HG02970 (cell line): ENCODE results near the gene SNX1.
"Not testable (repeated sequence)": the region's sequence is repeated elsewhere in the genome, so short reads cannot be mapped to it uniquely, and the experiment has no call there.

Experiments used
- ATAC-seq: cut with Tn5 transposase; IDR thresholded peaks from one replicate; pipeline ENCODE4 v1.9.1; 2021; ENCODE audit warnings: mild to moderate bottlenecking, moderate library complexity, moderate number of reproducible peaks; ENCODE audit not compliant: unreplicated experiment, low FRiP score

The SNX1 gene

GRCh38 chr15:64112073-64112772, 16.4 kb downstream of the SNX1 start:
- ATAC-seq = no peak

- no peak for ATAC-seq
These were observed 17.1 kb downstream of the SNX1 start for GRCh38 chr15:64112904-64113303.

- ATAC-seq = no peak
These were observed 22.1 kb downstream of the SNX1 start for GRCh38 chr15:64117759-64118487.

GRCh38 chr15:64120322-64120721, 24.5 kb downstream of the SNX1 start:
- ATAC-seq = not testable (repeated sequence)

GRCh38 chr15:64121614-64122013, 25.8 kb downstream of the SNX1 start:
- ATAC-seq = no peak

DNA sequence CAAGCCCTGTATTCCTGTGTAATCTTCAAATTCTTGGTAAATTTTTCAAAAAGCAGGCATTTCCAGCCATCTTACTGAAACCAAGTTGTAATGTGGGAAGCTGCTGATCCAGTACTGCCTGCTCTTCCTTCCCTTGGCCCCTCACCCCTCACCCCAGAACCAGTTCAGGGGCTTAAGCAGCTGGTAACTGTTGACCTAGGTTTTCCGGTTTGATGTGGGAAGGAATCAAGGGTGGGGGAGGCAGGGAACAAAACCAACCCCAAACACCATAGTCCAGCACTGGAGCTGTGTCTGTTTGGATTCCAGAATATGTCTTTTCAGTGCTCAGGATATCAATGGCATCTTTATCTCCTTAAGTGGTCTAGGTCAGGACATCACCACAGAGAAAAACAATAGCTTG, 26.7 kb downstream of the SNX1 start:
- no peak for ATAC-seq

DNA sequence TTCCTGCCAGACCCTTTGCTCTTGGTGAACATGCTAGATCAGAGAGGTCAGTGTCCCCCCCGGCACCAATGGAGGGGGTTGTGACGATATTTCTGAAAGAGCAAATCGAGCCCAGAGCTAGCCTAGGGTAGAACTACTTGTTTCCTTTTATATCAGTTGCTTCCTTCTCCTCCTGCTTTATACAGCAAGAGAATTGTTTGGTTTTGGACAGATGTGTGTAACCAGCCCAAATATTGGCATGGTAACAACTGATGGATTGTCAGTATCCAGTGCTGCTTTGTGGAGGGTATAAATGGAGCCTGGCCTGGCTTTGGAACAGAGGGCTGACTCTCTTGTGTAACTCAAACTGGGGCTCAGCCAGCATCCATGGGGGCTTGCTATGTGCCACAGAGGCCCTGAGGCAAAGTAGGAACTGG, 27.2 kb downstream of the SNX1 start:
- ATAC-seq = no peak

- ATAC-seq = no peak
These were observed 30.2 kb downstream of the SNX1 start for GRCh38 chr15:64125978-64126377.

DNA sequence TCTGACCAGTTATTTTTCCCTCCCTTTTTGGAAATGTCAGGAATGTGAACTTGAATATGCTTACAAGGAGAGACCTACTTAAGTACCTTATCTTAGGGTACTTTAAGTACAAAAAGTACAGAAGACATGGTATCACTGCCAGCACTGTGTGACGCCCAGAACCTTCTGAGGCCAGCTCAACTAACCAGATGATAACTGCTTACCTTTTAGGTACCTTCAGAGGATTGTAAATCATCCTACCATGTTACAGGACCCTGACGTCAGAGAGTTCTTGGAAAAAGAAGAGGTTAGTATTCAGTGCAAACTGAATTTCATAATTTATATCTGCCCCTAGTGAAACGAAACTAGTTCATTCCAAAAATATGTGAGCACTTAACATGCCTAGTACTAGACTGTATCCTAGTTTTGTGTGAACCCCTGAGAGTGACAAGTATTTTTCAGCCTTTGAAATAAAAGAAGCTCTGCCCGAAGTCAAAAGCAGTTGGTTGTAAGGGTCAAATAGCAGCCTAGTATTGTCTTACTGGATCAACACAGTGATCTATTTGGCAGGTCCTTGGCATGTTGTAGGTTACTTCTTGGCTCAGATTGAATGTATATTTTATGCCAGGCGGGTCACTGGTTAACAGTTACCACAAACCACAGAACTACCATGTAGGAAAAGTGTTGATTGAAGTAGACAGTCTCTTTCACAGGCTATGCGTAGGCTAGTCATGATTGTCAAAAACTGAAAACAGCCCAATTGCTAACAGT, 31.9 kb downstream of the SNX1 start:
- ATAC-seq = no peak

DNA sequence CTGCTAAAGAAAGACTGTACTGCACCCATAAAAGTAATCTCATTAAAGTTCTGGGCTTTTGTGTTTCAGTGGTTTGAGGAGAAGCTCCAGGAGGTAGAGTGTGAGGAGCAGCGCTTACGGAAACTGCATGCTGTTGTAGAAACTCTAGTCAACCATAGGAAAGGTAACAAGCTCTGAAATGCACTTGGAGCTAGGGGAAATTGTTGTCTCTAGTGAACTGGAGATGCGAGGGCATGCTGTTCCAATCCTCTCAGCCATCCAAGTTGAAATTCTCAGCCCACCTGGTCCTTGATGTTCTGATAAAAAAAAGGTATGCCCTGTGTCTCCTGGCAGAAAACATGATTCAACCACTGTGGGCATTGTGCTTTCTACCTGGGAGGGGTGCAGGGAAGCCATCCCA, 34.4 kb downstream of the SNX1 start:
- ATAC-seq = no peak

DNA sequence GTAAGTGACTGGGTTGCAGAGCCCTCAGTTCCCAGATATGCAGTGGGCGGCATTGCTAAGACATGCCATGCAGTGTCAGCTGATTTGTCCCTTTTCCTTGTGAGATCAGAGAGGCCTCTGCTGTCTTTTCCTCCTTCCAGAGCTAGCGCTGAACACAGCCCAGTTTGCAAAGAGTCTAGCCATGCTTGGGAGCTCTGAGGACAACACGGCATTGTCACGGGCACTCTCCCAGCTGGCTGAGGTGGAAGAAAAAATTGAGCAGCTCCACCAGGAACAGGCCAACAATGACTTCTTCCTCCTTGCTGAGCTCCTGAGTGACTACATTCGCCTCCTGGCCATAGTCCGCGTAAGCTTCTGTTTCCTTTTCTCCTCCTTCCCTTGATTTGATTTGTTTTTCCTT, 35.8 kb downstream of the SNX1 start:
- no peak for ATAC-seq

DNA sequence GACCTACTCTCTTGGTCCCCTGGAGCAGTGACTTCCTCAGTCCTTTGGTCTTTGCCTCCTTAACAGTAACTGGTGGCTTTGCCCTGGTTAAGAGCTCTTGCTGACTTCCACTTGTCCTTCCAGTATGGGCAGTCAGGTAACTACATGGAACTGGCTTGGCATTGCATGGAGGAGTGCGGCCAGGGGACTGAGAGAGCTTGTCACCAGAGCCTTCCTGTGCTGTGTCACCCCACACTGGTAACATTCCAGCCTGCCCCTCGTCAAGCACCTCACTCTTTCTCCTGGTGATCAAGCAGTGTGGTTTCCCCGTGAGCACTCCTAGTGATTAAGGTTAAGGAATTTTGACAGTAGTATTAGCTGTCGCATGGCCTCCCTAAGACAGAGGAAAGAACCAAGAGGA, 36.4 kb downstream of the SNX1 start:
- ATAC-seq = no peak

- ATAC-seq = no peak
These were observed 38.0 kb downstream of the SNX1 start for GRCh38 chr15:64133623-64134344.

DNA sequence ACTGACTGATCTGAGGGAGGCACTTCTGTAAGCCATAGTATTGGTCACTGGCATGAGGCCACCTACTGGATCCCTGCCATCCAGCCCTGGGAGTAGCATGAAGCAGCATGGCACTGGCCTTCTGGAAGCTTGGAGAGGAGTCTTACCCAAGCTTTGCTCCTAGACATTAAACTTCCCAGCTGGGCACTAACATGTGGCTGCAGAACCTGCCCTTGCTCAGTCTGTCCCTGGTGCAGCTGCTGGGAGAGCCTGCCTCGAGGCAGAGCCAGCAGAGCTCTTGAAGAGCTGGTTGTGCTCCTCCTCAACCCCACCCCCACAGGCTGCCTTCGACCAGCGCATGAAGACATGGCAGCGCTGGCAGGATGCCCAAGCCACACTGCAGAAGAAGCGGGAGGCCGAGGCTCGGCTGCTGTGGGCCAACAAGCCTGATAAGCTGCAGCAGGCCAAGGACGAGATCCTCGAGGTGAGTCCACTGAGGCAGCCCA, 38.6 kb downstream of the SNX1 start:
- no peak for ATAC-seq

- no peak for ATAC-seq
These were observed 40.6 kb downstream of the SNX1 start for GRCh38 chr15:64136347-64136746.

DNA sequence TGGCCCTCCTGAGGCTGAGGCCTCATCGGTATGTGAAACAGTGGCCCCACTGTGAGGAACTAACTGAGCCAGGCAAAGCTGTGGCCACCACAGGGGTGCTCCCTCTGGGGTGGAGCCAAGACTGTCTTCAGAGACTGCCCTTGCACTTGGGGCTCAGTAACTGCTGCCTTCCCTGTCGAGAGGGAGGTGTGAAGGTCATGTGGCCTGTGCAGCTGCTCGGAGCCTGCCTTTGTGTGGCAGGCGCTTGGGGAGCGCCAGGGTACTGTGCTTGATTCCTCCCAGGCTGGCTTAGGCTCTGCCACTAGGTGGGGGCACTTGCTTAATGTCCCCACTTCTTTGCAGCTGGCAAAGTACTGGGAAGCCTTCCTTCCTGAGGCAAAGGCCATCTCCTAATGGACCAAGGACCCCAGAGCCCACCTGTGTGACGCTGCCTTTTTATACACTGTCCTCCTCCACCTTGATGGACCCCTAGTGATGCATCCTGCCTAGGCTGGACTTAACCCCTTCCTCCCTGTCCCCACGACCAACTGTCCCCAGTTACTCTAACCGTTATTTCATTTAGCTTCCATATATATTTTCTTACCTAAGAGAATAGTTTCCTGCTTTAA, 41.5 kb downstream of the SNX1 start:
- ATAC-seq = no peak

DNA sequence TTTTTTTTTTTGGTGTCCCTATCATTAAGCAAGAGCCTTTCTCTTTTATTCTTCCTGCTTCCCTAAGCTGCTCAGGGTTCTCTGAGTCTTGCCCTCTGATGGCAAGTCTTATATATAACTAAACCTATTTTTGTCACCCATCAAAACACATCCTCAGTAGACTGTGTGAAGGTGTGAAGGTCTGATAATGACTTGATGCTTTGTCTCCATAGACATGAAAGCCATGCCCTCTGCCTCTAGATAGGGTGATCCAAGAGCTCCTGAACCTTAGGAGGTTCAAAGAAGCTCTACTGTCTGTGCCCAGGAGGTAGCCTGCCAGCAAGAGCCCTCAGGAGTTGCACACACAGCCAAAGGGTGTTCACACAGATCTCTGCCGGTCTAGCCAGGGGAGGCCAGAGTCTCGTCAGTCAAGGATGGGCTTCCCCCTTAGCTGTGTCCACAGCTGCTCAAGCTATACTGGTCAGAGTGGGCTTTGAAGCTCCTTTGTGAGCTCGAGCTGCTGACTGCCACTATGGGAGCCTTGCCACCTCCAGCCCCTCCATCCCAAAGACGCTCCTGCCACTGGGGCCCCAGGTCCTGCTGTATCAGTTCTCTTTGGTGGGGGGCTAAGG, 42.7 kb downstream of the SNX1 start:
- ATAC-seq = no peak

DNA sequence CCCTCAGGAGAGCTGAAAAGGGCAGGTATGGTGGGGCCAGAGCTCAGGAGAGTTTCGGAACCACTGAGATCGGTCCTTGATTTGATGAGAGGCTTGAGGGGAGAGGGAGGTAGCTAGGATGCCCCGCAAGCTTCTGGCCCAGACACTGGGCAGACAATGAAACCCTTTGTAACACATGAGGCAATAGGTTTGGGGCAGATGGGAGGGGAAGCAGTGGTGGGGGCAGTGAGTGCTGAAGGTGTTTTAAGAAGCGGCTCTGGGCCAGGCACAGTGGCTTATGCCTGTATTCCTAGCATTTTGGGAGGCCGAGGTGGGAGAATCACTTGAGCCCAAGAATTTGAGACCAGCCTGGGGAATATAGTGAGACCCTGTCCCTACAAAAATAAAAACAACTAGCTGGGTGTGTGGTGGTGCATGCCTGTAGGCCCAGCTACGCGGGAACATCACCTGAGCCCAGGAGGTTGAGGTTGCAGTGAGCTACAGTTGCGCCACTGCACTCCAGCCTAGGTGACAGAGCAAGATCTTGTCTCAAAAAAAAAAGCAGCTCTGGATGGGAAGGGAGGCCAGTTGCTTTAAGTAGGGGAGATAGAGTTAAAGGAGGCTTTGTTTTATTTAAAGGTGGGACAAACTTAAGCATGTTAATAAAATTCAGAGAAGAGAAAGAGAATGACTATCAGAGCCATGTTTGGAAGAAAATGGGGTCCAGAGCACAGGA, 46.2 kb downstream of the SNX1 start:
- no peak for ATAC-seq

DNA sequence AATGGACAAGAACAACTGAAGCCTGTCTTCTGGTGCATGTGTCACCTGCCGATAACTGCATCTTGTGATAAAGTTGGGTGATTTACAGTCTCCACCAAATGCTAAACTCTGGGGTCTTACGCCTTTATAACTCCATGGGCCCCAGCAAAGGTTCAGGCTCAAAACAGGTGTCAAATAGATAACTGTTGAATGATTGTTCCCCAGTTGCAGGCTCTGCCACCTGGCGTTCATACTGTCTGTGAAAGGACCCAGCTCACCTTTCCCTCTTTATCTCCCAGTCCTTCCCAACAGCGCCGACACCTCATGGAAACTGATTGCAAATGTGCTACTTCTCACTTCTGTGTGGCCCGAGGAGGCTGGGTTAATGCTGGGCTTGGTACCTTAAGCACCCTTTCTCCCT, 47.5 kb downstream of the SNX1 start:
- no peak for ATAC-seq
